LNCaP clone FGC (cell line): ENCODE data around the gene ACTL10.
"Not testable (repeated sequence)": the region's sequence is repeated elsewhere in the genome, so short reads cannot be mapped to it uniquely, and the experiment has no call there.

Experiments
- DNase-seq: peaks from one replicate; pipeline ENCODE4 v3.0.0-alpha.2; 2011; ENCODE audit warnings: low read depth
- H3K4me3 ChIP-seq: 2 replicates; pipeline ENCODE4 v1.5.1; 2011; ENCODE audit warnings: mild to moderate bottlenecking, low read depth, low read length, control low read depth
- CTCF ChIP-seq: IDR thresholded peaks from 2 replicates; pipeline ENCODE4 v1.5.1; 2012; ENCODE audit warnings: mild to moderate bottlenecking; ENCODE audit not compliant: control insufficient read depth, insufficient read depth; ENCODE audit errors: extremely low read depth

ACTL10 gene

GRCh38 chr20:33644313-33645071, 22.3 kb upstream of the ACTL10 start:
- no peak for DNase-seq
- no peak overlapping the region for H3K4me3 ChIP-seq
- TF ChIP-seq CTCF = no peak

GRCh38 chr20:33645072-33645358, 21.7 kb upstream of the ACTL10 start:
- TF ChIP-seq CTCF = no peak
- no peak overlapping the region for H3K4me3 ChIP-seq
- peak; percentile 92 for DNase-seq

GRCh38 chr20:33645396-33645795, 21.3 kb upstream of the ACTL10 start:
- DNase-seq = no peak
- TF ChIP-seq CTCF = no peak
- H3K4me3 ChIP-seq = no peak overlapping the region

- DNase-seq = no peak
- no peak for TF ChIP-seq CTCF
- no peak overlapping the region for H3K4me3 ChIP-seq
These were observed 20.6 kb upstream of the ACTL10 start for GRCh38 chr20:33646191-33646590.

- DNase-seq, H3K4me3 ChIP-seq: not testable (repeated sequence)
These were observed 19.7 kb upstream of the ACTL10 start for GRCh38 chr20:33646959-33647602.

- peak; percentile 24; the same call in 1 of the 2 replicates for TF ChIP-seq CTCF
- peak; percentile 95 for DNase-seq
- H3K4me3 ChIP-seq = peak overlapping the region; percentile 7; the same call in 1 of the 2 replicates
These were observed 18.9 kb upstream of the ACTL10 start for GRCh38 chr20:33647603-33648395.

- H3K4me3 ChIP-seq = no peak overlapping the region
- no peak for TF ChIP-seq CTCF
- no peak for DNase-seq
These were observed 18.2 kb upstream of the ACTL10 start for GRCh38 chr20:33648396-33649004.
